Right lobe of liver (tissue), 4 donors: ENCODE data around the gene SAG.

Experiments
- CTCF ChIP-seq, 4 donors: fragments of 200-600 bp in 3 of 4; fragments of 450-650 bp in 1 of 4; IDR thresholded peaks; one replicate each; pipeline versions ENCODE4 v1.5.1 to v1.8.0; 2016 to 2022; ENCODE audit warnings: antibody characterized with exemption in 4 of 4, mild to moderate bottlenecking in 2 of 4
- POLR2A ChIP-seq: fragments of 450-650 bp; IDR thresholded peaks from one replicate; pipeline ENCODE4 v1.6.1; 2017; ENCODE audit warnings: antibody characterized with exemption, mild to moderate bottlenecking
- donor health status: DM: no; HTN: no; CAD: no.
- donor health status: DM: no; HTN: no; CAD: no.
- donor health status: DM: no; HTN: yes; CAD: no.

- no peak for TF ChIP-seq CTCF (IDR thresholded peaks at IDR 0.05)
- no peak for TF ChIP-seq POLR2A
Observed at GRCh38 chr2:233259730-233260129, 47.9 kb upstream of the SAG start.
